ENCODE results near the gene TBC1D21. TPM values are rescaled to one million over a fixed set of nuclear protein-coding genes. Genes with fewer than 3 reads are reported as not detected.

TBC1D21 gene
- polyA plus RNA-seq, 1 donor from 2014 or later, result not detected

- Mint-ChIP-seq H3K27ac (peak overlapping the region in 1 of 3 donors; percentile 32), H3K36me3 (no peaks in the 10 kb centered on the region), H3K9me3 (peaks cover 0 to 7% (median 3%) of the 10 kb centered on the region in 3 donors), H3K27me3 (peaks cover 28% of the 10 kb centered on the region), H3K4me3 (no peak overlapping the region), H3K4me1 (no peaks in the 10 kb centered on the region)
Measured at GRCh38 chr15:73850228-73850627, 23.1 kb upstream of the TBC1D21 start.

- H3K27me3 Mint-ChIP-seq, result peaks cover 25% of the 10 kb centered on the region
- H3K36me3 Mint-ChIP-seq, result no peaks in the 10 kb centered on the region
- peaks cover 0 to 7% (median 3%) of the 10 kb centered on the region in 3 donors for H3K9me3 Mint-ChIP-seq
- no peak overlapping the region for H3K27ac Mint-ChIP-seq
- no peaks in the 10 kb centered on the region for H3K4me1 Mint-ChIP-seq
- H3K4me3 Mint-ChIP-seq, result peak overlapping the region in 1 of 4 donors; percentile 1
Measured at GRCh38 chr15:73851689-73852088, 21.7 kb upstream of the TBC1D21 start.

- Mint-ChIP-seq H3K27me3 (peaks cover 24% of the 10 kb centered on the region), H3K36me3 (peaks cover 2% of the 10 kb centered on the region), H3K4me1 (no peaks in the 10 kb centered on the region), H3K9me3 (peaks cover 0 to 8% (median 3%) of the 10 kb centered on the region in 3 donors), H3K27ac (no peak overlapping the region), H3K4me3 (no peak overlapping the region)
Measured at GRCh38 chr15:73852507-73852906, 20.9 kb upstream of the TBC1D21 start.

- peaks cover 2% of the 10 kb centered on the region for H3K36me3 Mint-ChIP-seq
- H3K4me3 Mint-ChIP-seq, result no peak overlapping the region
- no peak overlapping the region for H3K27ac Mint-ChIP-seq
- H3K9me3 Mint-ChIP-seq, result peaks cover 0 to 11% (median 3%) of the 10 kb centered on the region in 3 donors
- no peaks in the 10 kb centered on the region for H3K4me1 Mint-ChIP-seq
- H3K27me3 Mint-ChIP-seq, result peaks cover 30% of the 10 kb centered on the region
Measured at GRCh38 chr15:73854265-73854664, 19.1 kb upstream of the TBC1D21 start.

GRCh38 chr15:73856458-73857192 is 16.7 kb upstream of the TBC1D21 start:
- peaks cover 0 to 10% (median 3%) of the 10 kb centered on the region in 3 donors for H3K9me3 Mint-ChIP-seq
- no peak overlapping the region for H3K27ac Mint-ChIP-seq
- H3K4me3 Mint-ChIP-seq, result peak overlapping the region in 1 of 4 donors; percentile 28
- peaks cover 2% of the 10 kb centered on the region for H3K36me3 Mint-ChIP-seq
- H3K27me3 Mint-ChIP-seq, result peaks cover 35% of the 10 kb centered on the region
- H3K4me1 Mint-ChIP-seq, result no peaks in the 10 kb centered on the region

GRCh38 chr15:73857193-73857920 is 16.0 kb upstream of the TBC1D21 start:
- H3K4me1 Mint-ChIP-seq, result no peaks in the 10 kb centered on the region
- no peak overlapping the region for H3K27ac Mint-ChIP-seq
- H3K36me3 Mint-ChIP-seq, result peaks cover 2% of the 10 kb centered on the region

GRCh38 chr15:73858062-73858461 is 15.3 kb upstream of the TBC1D21 start:
- peaks cover 34% of the 10 kb centered on the region for H3K27me3 Mint-ChIP-seq
- peaks cover 0 to 7% (median 0%) of the 10 kb centered on the region in 3 donors for H3K9me3 Mint-ChIP-seq
- no peak overlapping the region for H3K4me3 Mint-ChIP-seq
- peaks cover 2% of the 10 kb centered on the region for H3K36me3 Mint-ChIP-seq
- H3K4me1 Mint-ChIP-seq, result no peaks in the 10 kb centered on the region
- H3K27ac Mint-ChIP-seq, result no peak overlapping the region

More at GRCh38 chr15:73857193-73857920, 16.0 kb upstream of the TBC1D21 start:
- Mint-ChIP-seq H3K9me3 (peaks cover 0 to 10% (median 2%) of the 10 kb centered on the region in 3 donors), H3K27me3 (peaks cover 32% of the 10 kb centered on the region), H3K4me3 (no peak overlapping the region)

GRCh38 chr15:73862276-73862675 is 11.1 kb upstream of the TBC1D21 start:
- peaks cover 4 to 7% (median 5%) of the 10 kb centered on the region in 3 donors for H3K9me3 Mint-ChIP-seq
- H3K4me1 Mint-ChIP-seq, result no peaks in the 10 kb centered on the region
- H3K4me3 Mint-ChIP-seq, result no peak overlapping the region
- H3K27me3 Mint-ChIP-seq, result peaks cover 28% of the 10 kb centered on the region
- no peaks in the 10 kb centered on the region for H3K36me3 Mint-ChIP-seq
- H3K27ac Mint-ChIP-seq, result no peak overlapping the region

GRCh38 chr15:73865379-73865778 is 8.0 kb upstream of the TBC1D21 start:
- Mint-ChIP-seq H3K4me3 (no peak overlapping the region), H3K36me3 (no peaks in the 10 kb centered on the region), H3K4me1 (no peaks in the 10 kb centered on the region), H3K27me3 (peaks cover 25% of the 10 kb centered on the region), H3K27ac (no peak overlapping the region), H3K9me3 (peaks cover 0 to 7% (median 5%) of the 10 kb centered on the region in 3 donors)

- Mint-ChIP-seq H3K9me3 (peaks cover 0 to 7% (median 5%) of the 10 kb centered on the region in 3 donors), H3K27ac (no peak overlapping the region), H3K4me1 (no peaks in the 10 kb centered on the region), H3K27me3 (peaks cover 27% of the 10 kb centered on the region), H3K36me3 (no peaks in the 10 kb centered on the region), H3K4me3 (no peak overlapping the region)
Measured at GRCh38 chr15:73865904-73866303, 7.5 kb upstream of the TBC1D21 start.

- peaks cover 28% of the 10 kb centered on the region for H3K27me3 Mint-ChIP-seq
- H3K9me3 Mint-ChIP-seq, result peaks cover 0 to 7% (median 5%) of the 10 kb centered on the region in 3 donors
- no peak overlapping the region for H3K27ac Mint-ChIP-seq
- H3K4me3 Mint-ChIP-seq, result no peak overlapping the region
- no peaks in the 10 kb centered on the region for H3K4me1 Mint-ChIP-seq
- no peaks in the 10 kb centered on the region for H3K36me3 Mint-ChIP-seq
Measured at GRCh38 chr15:73866481-73866880, 6.9 kb upstream of the TBC1D21 start.

- Mint-ChIP-seq H3K36me3 (no peaks in the 10 kb centered on the region), H3K27ac (no peak overlapping the region), H3K27me3 (peaks cover 28% of the 10 kb centered on the region), H3K4me1 (no peaks in the 10 kb centered on the region), H3K4me3 (no peak overlapping the region), H3K9me3 (peaks cover 0 to 7% (median 5%) of the 10 kb centered on the region in 3 donors)
Measured at GRCh38 chr15:73866881-73867410, 6.4 kb upstream of the TBC1D21 start.

GRCh38 chr15:73867426-73867825 is 5.9 kb upstream of the TBC1D21 start:
- Mint-ChIP-seq H3K4me1 (no peaks in the 10 kb centered on the region), H3K4me3 (no peak overlapping the region), H3K27me3 (peaks cover 32% of the 10 kb centered on the region), H3K27ac (no peak overlapping the region), H3K9me3 (peaks cover 0 to 7% (median 5%) of the 10 kb centered on the region in 3 donors), H3K36me3 (no peaks in the 10 kb centered on the region)

GRCh38 chr15:73867956-73868355 is 5.4 kb upstream of the TBC1D21 start:
- peaks cover 31% of the 10 kb centered on the region for H3K27me3 Mint-ChIP-seq
- peaks cover 0 to 7% (median 5%) of the 10 kb centered on the region in 3 donors for H3K9me3 Mint-ChIP-seq
- no peaks in the 10 kb centered on the region for H3K36me3 Mint-ChIP-seq
- no peaks in the 10 kb centered on the region for H3K4me1 Mint-ChIP-seq
- H3K27ac Mint-ChIP-seq, result no peak overlapping the region
- H3K4me3 Mint-ChIP-seq, result no peak overlapping the region

All from IgD-negative memory B cell (primary cell).